Measurements from ENCODE around the gene WNT3A. TPM values are rescaled to one million over a fixed set of nuclear protein-coding genes. Genes with fewer than 3 reads are reported as not detected.

WNT3A gene
- total RNA-seq, 4 donors from 2014 or later, result not detected

DNA sequence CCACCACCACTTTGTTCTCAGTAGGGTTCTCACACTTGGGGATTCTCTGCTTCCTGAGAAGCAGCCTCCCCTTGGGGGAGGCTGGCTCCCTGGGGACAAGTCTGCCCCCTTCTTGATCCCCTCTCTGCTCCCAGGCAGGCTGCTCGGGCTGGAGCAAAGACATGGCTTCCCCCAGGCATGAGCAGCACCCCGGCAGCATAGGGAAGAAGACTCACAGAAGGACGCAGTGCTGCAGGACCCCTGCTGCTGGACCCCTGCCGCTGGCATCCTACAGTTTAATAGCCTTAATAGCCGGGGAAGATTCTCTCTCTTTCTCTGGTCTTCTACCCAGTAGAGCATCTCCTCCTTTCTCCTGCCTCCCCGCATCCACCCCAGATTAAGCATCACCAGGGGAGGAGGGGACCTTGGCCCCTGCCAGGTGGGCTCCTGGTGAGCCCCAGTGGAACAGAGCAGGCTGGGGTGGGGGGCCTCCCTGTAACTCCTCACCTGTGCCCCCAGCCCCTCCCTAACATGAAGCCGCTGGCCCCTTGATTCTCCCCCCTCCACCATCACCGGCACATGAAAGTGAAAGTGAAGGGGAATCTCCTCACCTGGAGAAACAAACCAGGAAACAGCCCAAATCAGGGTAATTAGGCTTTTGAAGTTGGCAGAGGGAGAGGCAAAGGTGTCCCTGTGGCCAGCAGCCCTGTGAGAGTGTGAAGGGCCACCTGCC, 2.5 kb downstream of the WNT3A start:
- TF ChIP-seq, protein P1, sequence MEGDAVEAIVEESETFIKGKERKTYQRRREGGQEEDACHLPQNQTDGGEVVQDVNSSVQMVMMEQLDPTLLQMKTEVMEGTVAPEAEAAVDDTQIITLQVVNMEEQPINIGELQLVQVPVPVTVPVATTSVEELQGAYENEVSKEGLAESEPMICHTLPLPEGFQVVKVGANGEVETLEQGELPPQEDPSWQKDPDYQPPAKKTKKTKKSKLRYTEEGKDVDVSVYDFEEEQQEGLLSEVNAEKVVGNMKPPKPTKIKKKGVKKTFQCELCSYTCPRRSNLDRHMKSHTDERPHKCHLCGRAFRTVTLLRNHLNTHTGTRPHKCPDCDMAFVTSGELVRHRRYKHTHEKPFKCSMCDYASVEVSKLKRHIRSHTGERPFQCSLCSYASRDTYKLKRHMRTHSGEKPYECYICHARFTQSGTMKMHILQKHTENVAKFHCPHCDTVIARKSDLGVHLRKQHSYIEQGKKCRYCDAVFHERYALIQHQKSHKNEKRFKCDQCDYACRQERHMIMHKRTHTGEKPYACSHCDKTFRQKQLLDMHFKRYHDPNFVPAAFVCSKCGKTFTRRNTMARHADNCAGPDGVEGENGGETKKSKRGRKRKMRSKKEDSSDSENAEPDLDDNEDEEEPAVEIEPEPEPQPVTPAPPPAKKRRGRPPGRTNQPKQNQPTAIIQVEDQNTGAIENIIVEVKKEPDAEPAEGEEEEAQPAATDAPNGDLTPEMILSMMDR (IDR thresholded peaks at IDR 0.05), result no peak
- TF ChIP-seq EP300 (IDR thresholded peaks at IDR 0.05) (no peak), POLR2AphosphoS5 (IDR thresholded peaks at IDR 0.05) (no peak), POLR2A (IDR thresholded peaks at IDR 0.05; ENCODE audit: low read depth) (no peak)
- Histone ChIP-seq H3K4me3 (no peak overlapping the region), H3K9me3 (no peaks in the 10 kb centered on the region), H3K27me3 (peaks cover 0 to 96% (median 33%) of the 10 kb centered on the region in 4 donors), H3K4me1 (peaks cover 0 to 26% (median 17%) of the 10 kb centered on the region in 4 donors), H3K36me3 (no peaks in the 10 kb centered on the region), H3K27ac (replicated peaks in 1 of 4) (no peak overlapping the region)
- DNase-seq (ENCODE audit: extremely low spot score), result peak; percentile 85
- intact Hi-C loops (cut with DNase I), result no loop called here
- WGBS, result 33% methylated on average over 2 of the region's 8 CpGs

DNA sequence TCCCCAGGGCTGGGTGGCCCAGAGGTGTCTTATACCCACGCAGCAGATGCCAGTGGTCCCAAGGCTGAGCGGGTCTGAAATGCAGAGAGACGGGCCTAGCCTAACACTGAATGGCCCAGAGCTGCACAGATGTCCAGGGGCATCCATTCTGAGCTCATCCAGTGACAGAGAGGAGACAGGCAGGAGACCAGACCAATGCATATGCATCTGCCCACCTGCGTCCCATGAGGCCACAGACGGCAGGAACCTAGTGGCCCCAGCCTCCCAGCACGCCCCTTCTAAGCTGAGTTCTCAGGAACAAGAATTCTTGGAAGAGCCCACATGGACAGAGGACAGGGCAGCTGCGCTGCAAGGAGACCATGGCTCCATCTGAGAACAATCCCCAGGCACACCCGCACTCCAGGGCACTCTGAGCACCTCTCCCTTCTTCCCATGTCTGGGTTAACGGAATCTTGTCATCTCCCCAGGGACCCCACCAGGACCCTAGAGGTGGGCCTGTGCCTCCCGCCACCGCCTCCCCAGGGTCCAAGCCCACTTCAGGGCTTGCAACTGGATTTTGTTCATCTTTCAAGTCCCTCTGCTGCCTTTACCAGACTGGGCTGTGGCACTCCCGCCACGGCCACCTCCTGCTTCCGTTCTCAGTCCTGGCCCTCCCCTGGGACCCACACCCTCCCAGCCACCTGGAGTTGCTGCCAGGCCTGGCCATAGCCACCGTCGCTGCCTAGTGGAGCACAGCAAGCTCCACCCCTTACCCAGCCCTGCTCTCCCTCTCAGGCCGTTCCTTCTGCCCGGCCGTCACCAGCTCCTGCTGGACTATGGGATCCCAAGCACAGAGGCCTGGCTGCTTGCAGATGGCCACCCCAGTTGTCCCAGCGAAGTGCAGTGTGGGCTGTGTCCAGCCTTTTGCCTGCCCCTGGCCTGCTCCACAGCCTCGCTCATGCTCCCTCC, 3.3 kb downstream of the WNT3A start:
- intact Hi-C loops (cut with DNase I), result no loop called here
- no peak overlapping the region for H3K27ac ChIP-seq (replicated peaks in 1 of 4)
- 69% methylated on average over 18 of the region's 21 CpGs for WGBS
- no peaks in the 10 kb centered on the region for H3K9me3 ChIP-seq
- H3K36me3 ChIP-seq, result no peaks in the 10 kb centered on the region
- TF ChIP-seq POLR2AphosphoS5 (IDR thresholded peaks at IDR 0.05) (no peak), EP300 (IDR thresholded peaks at IDR 0.05) (no peak), POLR2A (IDR thresholded peaks at IDR 0.05; ENCODE audit: low read depth) (no peak)
- TF ChIP-seq, protein P1 (IDR thresholded peaks at IDR 0.05), result no peak
- H3K4me3 ChIP-seq, result no peak overlapping the region
- peaks cover 0 to 19% (median 14%) of the 10 kb centered on the region in 4 donors for H3K4me1 ChIP-seq
- peak; percentile 89 for DNase-seq (ENCODE audit: extremely low spot score)
- H3K27me3 ChIP-seq, result peaks cover 0 to 91% (median 29%) of the 10 kb centered on the region in 4 donors

DNA sequence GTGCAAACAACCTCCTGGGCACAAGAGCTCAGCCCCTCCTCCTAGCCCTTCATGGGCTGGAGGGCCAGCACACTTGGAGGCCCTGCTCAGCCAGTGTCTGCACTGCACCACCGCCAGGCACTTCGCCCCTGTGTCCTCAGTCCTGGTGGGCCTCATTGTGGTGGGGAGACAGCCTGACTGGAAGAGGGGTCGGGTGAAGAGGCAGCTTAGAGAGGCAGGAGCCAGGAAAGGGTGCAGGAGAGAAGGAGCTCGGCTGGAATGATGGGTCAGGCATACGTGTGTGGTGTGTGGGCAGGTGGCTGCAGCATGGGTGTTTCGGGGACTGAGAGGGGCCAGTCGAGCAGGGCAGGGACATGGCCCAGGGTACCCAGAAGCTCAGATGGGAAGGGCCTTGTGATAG, 4.1 kb downstream of the WNT3A start:
- 86% methylated on average over 7 of the region's 7 CpGs for WGBS
- peaks cover 0 to 82% (median 21%) of the 10 kb centered on the region in 4 donors for H3K27me3 ChIP-seq
- TF ChIP-seq, protein P1 (IDR thresholded peaks at IDR 0.05), result no peak
- TF ChIP-seq POLR2AphosphoS5 (IDR thresholded peaks at IDR 0.05) (no peak), POLR2A (IDR thresholded peaks at IDR 0.05; ENCODE audit: low read depth) (no peak), EP300 (IDR thresholded peaks at IDR 0.05) (no peak)
- H3K4me3 ChIP-seq, result no peak overlapping the region
- no peak overlapping the region for H3K27ac ChIP-seq (replicated peaks in 1 of 4)
- H3K36me3 ChIP-seq, result no peaks in the 10 kb centered on the region
- H3K4me1 ChIP-seq, result peaks cover 0 to 15% (median 12%) of the 10 kb centered on the region in 4 donors
- no peaks in the 10 kb centered on the region for H3K9me3 ChIP-seq
- intact Hi-C loops (cut with DNase I), result no loop called here
- peak; percentile 70 for DNase-seq (ENCODE audit: extremely low spot score)

DNA sequence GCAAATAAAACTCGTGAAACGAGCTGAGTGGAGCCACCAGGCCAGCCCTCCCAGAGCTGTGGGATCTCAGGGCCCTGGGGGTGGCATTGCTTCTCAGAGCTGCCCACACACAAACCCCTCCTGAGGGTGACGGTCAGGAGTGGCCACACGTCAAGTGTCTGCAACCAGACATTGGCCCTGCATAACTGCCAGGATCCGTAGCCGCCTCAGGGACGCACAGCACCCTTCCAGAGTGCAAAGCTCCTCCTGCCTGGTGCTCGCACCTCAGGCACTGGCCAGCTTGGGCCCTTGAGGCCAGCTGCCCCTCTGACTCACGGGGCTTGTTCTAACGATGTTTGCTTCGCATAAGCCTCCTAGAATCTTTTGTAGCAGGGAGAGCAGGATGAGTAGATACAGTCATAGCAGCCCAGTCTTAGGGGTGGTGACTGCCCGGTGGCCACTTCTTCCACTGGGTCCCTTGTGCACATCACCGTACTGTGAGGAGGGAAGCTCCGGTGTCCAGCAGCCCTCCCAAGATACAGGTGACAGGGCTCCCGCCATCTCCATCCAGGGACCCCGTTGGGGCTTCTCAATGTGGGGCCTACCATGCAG, 5.0 kb downstream of the WNT3A start:
- Histone ChIP-seq H3K27ac (replicated peaks in 1 of 4) (no peak overlapping the region), H3K36me3 (no peaks in the 10 kb centered on the region), H3K9me3 (no peaks in the 10 kb centered on the region), H3K4me3 (no peak overlapping the region), H3K27me3 (peaks cover 0 to 83% (median 20%) of the 10 kb centered on the region in 4 donors), H3K4me1 (peaks cover 0 to 10% (median 7%) of the 10 kb centered on the region in 4 donors)
- intact Hi-C loops (cut with DNase I), result no loop called here
- WGBS, result 75% methylated on average over 11 of the region's 16 CpGs
- DNase-seq (ENCODE audit: extremely low spot score), result peak; percentile 84
- no peak for TF ChIP-seq EP300 (IDR thresholded peaks at IDR 0.05)
- TF ChIP-seq POLR2AphosphoS5 (IDR thresholded peaks at IDR 0.05), result no peak
- TF ChIP-seq, protein P1 (IDR thresholded peaks at IDR 0.05), result no peak
- TF ChIP-seq POLR2A (IDR thresholded peaks at IDR 0.05; ENCODE audit: low read depth), result no peak
